GM20000 (cell line): ENCODE data around the gene GUCY1A2.
"Not testable (repeated sequence)": the region's sequence is repeated elsewhere in the genome, so short reads cannot be mapped to it uniquely, and the experiment has no call there.

Source experiments
- DNase-seq: peaks from one replicate; pipeline ENCODE4 v3.0.0; 2012; ENCODE audit warnings: low spot score
- TF ChIP-seq, protein P1 (sequence below): IDR thresholded peaks from 2 replicates; pipeline ENCODE4 v1.5.1; 2012; ENCODE audit warnings: mild to moderate bottlenecking, control low read depth; ENCODE audit errors: extremely low read depth, missing control alignments

GUCY1A2 gene

DNA sequence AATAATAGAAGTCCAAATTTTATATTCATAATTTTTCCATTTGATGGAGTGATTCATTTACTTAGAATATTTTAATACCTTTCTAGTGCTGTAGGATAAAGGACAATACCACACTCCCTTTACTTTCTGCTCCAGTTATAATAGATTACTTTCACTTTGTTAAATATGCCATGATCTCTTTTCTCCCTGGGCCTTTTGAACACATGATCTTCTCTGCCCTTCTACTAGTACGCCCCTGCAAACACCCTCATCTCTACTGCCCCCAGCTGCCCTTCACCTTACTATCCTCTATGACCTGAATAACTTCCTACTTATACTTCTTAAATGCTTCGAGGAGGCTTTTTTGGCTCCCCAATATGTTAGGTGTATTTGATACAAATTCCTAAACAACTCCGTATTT is 177.3 kb downstream of the GUCY1A2 start:
- no peak for DNase-seq
- TF ChIP-seq, protein P1, sequence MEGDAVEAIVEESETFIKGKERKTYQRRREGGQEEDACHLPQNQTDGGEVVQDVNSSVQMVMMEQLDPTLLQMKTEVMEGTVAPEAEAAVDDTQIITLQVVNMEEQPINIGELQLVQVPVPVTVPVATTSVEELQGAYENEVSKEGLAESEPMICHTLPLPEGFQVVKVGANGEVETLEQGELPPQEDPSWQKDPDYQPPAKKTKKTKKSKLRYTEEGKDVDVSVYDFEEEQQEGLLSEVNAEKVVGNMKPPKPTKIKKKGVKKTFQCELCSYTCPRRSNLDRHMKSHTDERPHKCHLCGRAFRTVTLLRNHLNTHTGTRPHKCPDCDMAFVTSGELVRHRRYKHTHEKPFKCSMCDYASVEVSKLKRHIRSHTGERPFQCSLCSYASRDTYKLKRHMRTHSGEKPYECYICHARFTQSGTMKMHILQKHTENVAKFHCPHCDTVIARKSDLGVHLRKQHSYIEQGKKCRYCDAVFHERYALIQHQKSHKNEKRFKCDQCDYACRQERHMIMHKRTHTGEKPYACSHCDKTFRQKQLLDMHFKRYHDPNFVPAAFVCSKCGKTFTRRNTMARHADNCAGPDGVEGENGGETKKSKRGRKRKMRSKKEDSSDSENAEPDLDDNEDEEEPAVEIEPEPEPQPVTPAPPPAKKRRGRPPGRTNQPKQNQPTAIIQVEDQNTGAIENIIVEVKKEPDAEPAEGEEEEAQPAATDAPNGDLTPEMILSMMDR, result no peak

DNA sequence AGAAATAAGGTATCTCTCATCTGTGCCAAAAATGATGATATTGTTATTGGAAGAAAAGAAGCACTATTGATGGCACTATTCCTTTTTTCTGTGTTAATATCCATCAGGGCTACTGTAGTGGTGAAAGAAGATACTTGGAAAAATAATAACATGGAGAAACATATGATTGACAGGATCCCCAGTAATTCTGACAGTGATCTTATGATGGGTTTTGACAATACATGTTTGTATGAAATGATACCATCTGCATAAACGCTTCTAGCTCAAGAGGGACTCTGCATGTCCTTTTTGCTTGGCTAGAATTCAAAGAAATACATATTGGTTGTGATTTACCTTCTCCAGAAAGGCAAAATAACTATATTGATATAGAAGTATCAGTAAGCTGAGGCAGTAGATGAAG is 178.1 kb downstream of the GUCY1A2 start:
- DNase-seq, result no peak
- TF ChIP-seq, protein P1, result no peak

DNA sequence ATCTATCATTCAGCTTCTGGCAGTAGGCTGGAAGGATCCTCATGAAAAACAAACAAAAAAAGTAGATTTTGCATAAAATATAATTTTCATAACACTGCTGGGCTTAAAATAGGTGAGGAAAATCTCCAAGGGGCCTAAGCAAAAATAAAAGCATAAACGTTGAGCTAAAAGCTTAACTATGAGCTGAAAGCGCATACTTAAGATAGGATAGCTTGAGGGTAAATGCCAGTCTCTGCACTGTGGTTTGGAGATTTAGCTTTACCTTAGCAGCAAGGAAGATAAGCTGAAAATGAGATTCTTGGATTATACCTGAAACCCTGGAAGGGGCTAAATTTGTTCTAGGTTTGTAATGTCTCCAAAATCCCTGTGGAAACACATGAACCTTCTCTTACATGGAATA is 183.7 kb downstream of the GUCY1A2 start:
- TF ChIP-seq, protein P1, result no peak
- no peak for DNase-seq

DNA sequence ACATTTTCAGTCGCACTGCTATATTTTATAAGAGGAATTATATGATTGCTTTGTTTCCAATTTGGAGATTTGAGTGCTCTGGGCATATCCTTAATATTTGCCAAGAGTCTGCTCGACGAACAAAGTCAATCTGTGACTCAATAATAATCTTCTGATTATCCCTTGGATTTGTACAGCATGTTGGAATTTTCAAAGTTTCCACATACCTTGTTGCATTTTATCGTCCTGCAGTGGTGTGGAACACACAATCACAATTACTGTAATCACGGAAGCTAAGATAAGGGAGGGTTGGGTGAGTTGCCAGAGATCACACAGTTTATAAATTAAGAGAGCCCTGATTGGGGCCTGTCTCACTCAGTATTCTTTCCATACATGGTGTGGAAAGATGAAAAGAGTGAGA is 189.3 kb downstream of the GUCY1A2 start:
- DNase-seq, result no peak

DNA sequence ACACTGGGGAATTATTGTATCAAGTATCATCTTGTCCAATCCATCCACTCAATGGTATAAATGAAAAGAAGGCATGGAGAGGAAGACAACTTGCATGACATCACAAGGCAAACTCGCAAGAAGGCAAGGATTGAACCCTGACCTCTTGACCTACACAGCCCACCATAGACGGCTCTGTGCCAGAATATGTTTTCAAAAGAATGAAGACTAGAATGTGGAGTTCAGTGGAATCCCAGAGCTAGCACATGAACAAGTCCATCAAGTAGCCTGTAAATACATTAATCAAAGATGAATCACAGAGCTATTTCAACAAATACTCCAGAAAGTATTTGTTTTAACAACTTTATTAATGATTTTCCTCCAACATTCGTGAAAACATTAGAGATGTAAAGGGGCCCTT is 189.7 kb downstream of the GUCY1A2 start:
- DNase-seq, result no peak
- TF ChIP-seq, protein P1, result no peak

More for the DNA sequence above, 189.3 kb downstream of the GUCY1A2 start:
- TF ChIP-seq, protein P1, result no peak

DNA sequence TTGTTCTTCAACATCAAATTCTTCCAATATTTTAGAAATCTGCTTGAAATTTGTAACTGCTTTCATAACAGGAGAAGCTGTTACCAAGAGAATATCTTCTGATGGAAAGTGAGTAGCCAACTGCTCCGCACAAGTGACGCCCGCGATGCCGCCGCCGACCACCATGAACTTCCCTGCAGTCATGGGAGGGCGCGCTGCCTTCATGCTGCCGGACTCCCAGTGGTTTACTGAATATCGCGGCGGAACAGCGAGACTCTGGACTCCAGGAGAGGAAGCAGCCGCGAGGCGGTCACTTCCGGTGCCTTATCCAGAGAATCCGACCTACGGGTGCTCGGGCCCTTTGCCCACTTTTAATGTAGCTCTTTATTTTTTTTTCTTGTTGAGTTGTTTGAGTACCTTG is 190.6 kb downstream of the GUCY1A2 start:
- no peak for DNase-seq

DNA sequence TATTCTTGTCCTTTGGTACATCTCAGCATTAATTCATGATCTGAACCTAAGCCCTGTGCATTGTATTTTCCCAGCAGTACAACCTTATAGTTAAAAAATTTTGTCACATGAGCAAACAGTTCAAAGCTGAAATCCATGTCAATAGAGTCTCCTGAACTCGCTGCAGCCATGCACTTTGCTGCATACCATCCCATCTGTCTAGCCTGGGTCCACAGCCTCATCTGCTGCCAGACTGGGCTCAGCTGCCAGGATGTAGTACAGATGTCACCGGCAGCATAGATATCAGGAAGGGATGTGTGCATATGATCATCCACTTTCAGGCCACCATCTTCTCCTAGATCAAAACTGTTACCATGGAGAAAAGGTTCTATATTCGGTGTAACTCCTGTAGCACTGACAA is 191.7 kb downstream of the GUCY1A2 start:
- DNase-seq, result not testable (repeated sequence)

More for the DNA sequence above, 190.6 kb downstream of the GUCY1A2 start:
- TF ChIP-seq, protein P1, result no peak

DNA sequence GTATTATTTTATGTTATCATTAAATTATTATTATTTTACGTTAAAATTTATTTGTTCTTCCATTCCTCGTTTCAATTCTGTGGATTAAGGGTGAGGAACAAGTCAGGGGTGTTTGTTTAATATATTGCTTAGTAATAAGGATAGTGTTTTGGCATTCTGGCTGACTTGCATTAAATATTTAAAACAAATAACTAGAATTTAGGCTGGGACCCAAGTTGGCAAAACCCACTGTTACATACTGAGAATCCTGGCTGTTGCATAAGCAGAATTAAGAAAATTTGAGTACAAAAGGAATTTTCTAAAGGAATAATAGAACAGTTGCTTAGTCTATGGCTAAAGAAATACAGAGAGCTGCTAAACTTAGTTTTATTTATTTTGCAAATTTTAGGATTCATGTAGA is 196.4 kb downstream of the GUCY1A2 start:
- no peak for DNase-seq
- TF ChIP-seq, protein P1, result no peak
